ENCODE measurements around the gene WIF1. TPM values are rescaled to one million over a fixed set of nuclear protein-coding genes. Genes with fewer than 3 reads are reported as not detected.

Gene WIF1
- total RNA-seq, 1 experiment from 2014 or later: not detected

- no TSS peak for BruUV-seq (replicated peaks)
- POLR2A ChIA-PET (ENCODE audit: unreplicated experiment): no interaction called here
- TF ChIP-seq, protein P1, sequence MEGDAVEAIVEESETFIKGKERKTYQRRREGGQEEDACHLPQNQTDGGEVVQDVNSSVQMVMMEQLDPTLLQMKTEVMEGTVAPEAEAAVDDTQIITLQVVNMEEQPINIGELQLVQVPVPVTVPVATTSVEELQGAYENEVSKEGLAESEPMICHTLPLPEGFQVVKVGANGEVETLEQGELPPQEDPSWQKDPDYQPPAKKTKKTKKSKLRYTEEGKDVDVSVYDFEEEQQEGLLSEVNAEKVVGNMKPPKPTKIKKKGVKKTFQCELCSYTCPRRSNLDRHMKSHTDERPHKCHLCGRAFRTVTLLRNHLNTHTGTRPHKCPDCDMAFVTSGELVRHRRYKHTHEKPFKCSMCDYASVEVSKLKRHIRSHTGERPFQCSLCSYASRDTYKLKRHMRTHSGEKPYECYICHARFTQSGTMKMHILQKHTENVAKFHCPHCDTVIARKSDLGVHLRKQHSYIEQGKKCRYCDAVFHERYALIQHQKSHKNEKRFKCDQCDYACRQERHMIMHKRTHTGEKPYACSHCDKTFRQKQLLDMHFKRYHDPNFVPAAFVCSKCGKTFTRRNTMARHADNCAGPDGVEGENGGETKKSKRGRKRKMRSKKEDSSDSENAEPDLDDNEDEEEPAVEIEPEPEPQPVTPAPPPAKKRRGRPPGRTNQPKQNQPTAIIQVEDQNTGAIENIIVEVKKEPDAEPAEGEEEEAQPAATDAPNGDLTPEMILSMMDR (conservative IDR thresholded peaks at IDR 0.05; ENCODE audit: low read depth, low read length): no peak
- TF ChIP-seq EZH2phosphoT487 (IDR thresholded peaks at IDR 0.05; ENCODE audit: borderline replicate concordance, low read length) (no peak), EZH2 (IDR thresholded peaks at IDR 0.05; ENCODE audit: low read length, unreplicated experiment) (no peak)
- H3F3A ChIP-seq (ENCODE audit: low read length, unreplicated experiment): no peaks in the 10 kb centered on the region
- no peak overlapping the region for H3K9ac ChIP-seq (ENCODE audit: low read length)
- H3K9me2 ChIP-seq (replicated peaks; ENCODE audit: low read length): no peaks in the 10 kb centered on the region
- no peaks in the 10 kb centered on the region for H3K4me1 ChIP-seq (ENCODE audit: insufficient read depth, low read length)
- no peak overlapping the region for H3K27ac ChIP-seq (ENCODE audit: low read length)
- DNase-seq: no peak
- H2AFZ ChIP-seq (ENCODE audit: low read length): no peak overlapping the region
- H3K9me3 ChIP-seq (ENCODE audit: low read length): no peaks in the 10 kb centered on the region
- H4K20me1 ChIP-seq (ENCODE audit: low read length): no peaks in the 10 kb centered on the region
- no peak overlapping the region for H3K4me2 ChIP-seq (ENCODE audit: low read length)
- intact Hi-C loops (cut with micrococcal nuclease): no loop called here
- H3K4me3 ChIP-seq (ENCODE audit: low read length): no peak overlapping the region
- H3K36me3 ChIP-seq (ENCODE audit: low read depth, low read length): no peaks in the 10 kb centered on the region
- peaks cover 15% of the 10 kb centered on the region; the same call in 1 of the 2 replicates for H3K27me3 ChIP-seq (ENCODE audit: low read length)
- no peaks in the 10 kb centered on the region for H3K79me2 ChIP-seq (ENCODE audit: low read length)
- ATAC-seq: no peak
- CTCF ChIA-PET: no interaction called here
Measured at GRCh38 chr12:65025136-65025535, 96.0 kb downstream of the WIF1 start.

- H3K27ac ChIP-seq (ENCODE audit: low read length): no peak overlapping the region
- H3K9me3 ChIP-seq (ENCODE audit: low read length): no peaks in the 10 kb centered on the region
- ChIA-PET CTCF (no interaction called here), POLR2A (ENCODE audit: unreplicated experiment) (no interaction called here)
- H4K20me1 ChIP-seq (ENCODE audit: low read length): no peaks in the 10 kb centered on the region
- intact Hi-C loops (cut with micrococcal nuclease): no loop called here
- no peak for ATAC-seq
- no peaks in the 10 kb centered on the region for H3K79me2 ChIP-seq (ENCODE audit: low read length)
- no peak overlapping the region for H3K4me2 ChIP-seq (ENCODE audit: low read length)
- no peak overlapping the region for H3K4me3 ChIP-seq (ENCODE audit: low read length)
- H3K27me3 ChIP-seq (ENCODE audit: low read length): peaks cover 12% of the 10 kb centered on the region; the same call in 1 of the 2 replicates
- H3K9ac ChIP-seq (ENCODE audit: low read length): no peak overlapping the region
- no peaks in the 10 kb centered on the region for H3K9me2 ChIP-seq (replicated peaks; ENCODE audit: low read length)
- no peaks in the 10 kb centered on the region for H3K4me1 ChIP-seq (ENCODE audit: insufficient read depth, low read length)
- BruUV-seq (replicated peaks): no TSS peak
- no peaks in the 10 kb centered on the region for H3F3A ChIP-seq (ENCODE audit: low read length, unreplicated experiment)
- H3K36me3 ChIP-seq (ENCODE audit: low read depth, low read length): no peaks in the 10 kb centered on the region
- TF ChIP-seq EZH2 (IDR thresholded peaks at IDR 0.05; ENCODE audit: low read length, unreplicated experiment) (no peak), EZH2phosphoT487 (IDR thresholded peaks at IDR 0.05; ENCODE audit: borderline replicate concordance, low read length) (no peak)
- TF ChIP-seq, protein P1 (conservative IDR thresholded peaks at IDR 0.05; ENCODE audit: low read depth, low read length): no peak
- H2AFZ ChIP-seq (ENCODE audit: low read length): no peak overlapping the region
- DNase-seq: no peak
Measured at GRCh38 chr12:65023485-65023884, 97.6 kb downstream of the WIF1 start.

DNA sequence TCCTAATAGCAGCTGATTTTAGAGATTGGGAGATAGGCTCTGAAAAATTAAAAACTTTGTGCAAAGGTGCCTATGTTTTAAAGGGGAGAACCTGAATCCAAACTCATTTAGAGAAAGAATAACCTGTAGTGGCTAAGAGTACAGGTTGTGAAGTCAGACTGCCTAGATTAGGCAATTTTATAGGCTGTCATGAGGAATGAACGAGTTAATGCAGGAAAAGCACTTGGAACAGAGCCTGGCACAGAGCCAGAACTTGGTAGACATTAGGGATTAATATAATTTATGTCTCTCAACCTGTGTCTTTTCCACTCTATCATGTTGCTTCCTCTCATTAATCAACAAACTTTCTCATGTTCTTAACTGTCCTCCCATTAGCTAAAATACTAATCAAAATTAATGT, 98.1 kb downstream of the WIF1 start:
- H3F3A ChIP-seq (ENCODE audit: low read length, unreplicated experiment): no peaks in the 10 kb centered on the region
- no peaks in the 10 kb centered on the region for H3K36me3 ChIP-seq (ENCODE audit: low read depth, low read length)
- H4K20me1 ChIP-seq (ENCODE audit: low read length): no peaks in the 10 kb centered on the region
- H3K79me2 ChIP-seq (ENCODE audit: low read length): no peaks in the 10 kb centered on the region
- ChIA-PET CTCF (no interaction called here), POLR2A (ENCODE audit: unreplicated experiment) (no interaction called here)
- H3K27me3 ChIP-seq (ENCODE audit: low read length): peaks cover 12% of the 10 kb centered on the region; the same call in 1 of the 2 replicates
- H3K9me2 ChIP-seq (replicated peaks; ENCODE audit: low read length): no peaks in the 10 kb centered on the region
- no peak overlapping the region for H3K4me2 ChIP-seq (ENCODE audit: low read length)
- H3K9ac ChIP-seq (ENCODE audit: low read length): no peak overlapping the region
- DNase-seq: no peak
- TF ChIP-seq, protein P1 (conservative IDR thresholded peaks at IDR 0.05; ENCODE audit: low read depth, low read length): no peak
- intact Hi-C loops (cut with micrococcal nuclease): no loop called here
- H3K9me3 ChIP-seq (ENCODE audit: low read length): no peaks in the 10 kb centered on the region
- no peak for ATAC-seq
- no peak overlapping the region for H2AFZ ChIP-seq (ENCODE audit: low read length)
- no peak overlapping the region for H3K27ac ChIP-seq (ENCODE audit: low read length)
- no peaks in the 10 kb centered on the region for H3K4me1 ChIP-seq (ENCODE audit: insufficient read depth, low read length)
- no peak overlapping the region for H3K4me3 ChIP-seq (ENCODE audit: low read length)
- BruUV-seq (replicated peaks): no TSS peak
